ENCODE data around the gene CALCR. TPM values are rescaled to one million over a fixed set of nuclear protein-coding genes. Genes with fewer than 3 reads are reported as not detected.
A peak's percentile ranks its signal among the peaks of the same experiment; 100 is the strongest.
"Not testable (repeated sequence)": the region's sequence is repeated elsewhere in the genome, so short reads cannot be mapped to it uniquely, and the experiment has no call there.

CALCR gene
- total RNA-seq, 1 donor from 2014 or later, result 0.48 TPM

DNA sequence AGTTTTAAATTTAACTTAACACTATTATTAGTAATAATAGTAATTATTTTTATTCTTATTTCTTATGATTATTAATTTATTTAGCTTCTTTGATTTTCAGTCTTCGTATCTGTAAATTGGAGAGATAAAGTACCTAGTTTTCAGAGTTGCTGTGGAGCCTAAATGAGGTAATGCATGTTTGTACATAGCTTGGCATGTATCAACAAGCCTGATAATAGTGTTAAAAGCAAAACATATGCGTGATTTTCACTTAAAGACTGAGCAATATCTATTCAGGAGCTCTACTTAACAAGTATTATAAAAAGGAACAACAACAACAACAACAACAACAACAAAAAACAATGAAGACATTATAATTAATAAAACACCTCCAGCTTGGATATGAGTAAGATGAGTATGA lies 12.4 kb downstream of the CALCR start:
- DNase-seq (ENCODE audit: low spot score), result no peak

DNA sequence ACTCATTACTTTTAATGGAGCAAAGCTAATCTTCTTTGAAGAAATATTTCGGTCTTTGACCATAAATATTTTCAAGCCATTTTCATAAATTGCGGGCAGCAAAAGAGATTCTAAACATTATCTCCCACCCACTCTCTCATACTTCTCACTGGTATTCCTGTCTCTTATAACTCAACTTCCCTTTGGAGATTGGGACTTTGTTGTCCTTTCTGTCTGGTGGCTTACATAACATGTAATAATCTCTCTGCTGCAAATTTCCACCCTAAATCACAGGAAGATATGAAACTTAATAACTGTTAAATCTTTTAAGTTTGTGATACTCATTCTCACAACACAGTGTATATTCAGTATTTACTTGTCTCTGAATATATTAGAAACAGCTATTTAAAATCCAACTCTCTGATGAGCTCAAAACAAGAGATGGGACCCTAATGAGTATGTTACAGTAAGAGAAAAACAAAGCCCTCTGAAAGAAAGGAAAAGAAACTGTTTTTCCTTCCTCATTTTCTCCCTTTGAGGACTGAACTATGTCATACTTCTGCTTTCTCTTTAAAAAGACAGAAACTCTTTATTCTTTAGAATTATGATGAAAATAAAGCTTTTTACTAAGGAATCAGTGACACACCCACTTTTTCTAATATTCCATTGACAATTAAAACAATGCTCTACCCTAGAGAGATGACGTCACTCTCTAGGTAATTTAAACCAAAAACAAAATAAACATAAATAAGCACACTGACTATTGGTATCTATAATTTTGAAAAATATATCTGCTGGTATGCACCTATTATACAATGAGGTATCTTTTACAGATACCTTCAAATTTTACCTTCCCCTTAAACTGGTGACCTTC lies 14.7 kb downstream of the CALCR start:
- no peak for DNase-seq (ENCODE audit: low spot score)

DNA sequence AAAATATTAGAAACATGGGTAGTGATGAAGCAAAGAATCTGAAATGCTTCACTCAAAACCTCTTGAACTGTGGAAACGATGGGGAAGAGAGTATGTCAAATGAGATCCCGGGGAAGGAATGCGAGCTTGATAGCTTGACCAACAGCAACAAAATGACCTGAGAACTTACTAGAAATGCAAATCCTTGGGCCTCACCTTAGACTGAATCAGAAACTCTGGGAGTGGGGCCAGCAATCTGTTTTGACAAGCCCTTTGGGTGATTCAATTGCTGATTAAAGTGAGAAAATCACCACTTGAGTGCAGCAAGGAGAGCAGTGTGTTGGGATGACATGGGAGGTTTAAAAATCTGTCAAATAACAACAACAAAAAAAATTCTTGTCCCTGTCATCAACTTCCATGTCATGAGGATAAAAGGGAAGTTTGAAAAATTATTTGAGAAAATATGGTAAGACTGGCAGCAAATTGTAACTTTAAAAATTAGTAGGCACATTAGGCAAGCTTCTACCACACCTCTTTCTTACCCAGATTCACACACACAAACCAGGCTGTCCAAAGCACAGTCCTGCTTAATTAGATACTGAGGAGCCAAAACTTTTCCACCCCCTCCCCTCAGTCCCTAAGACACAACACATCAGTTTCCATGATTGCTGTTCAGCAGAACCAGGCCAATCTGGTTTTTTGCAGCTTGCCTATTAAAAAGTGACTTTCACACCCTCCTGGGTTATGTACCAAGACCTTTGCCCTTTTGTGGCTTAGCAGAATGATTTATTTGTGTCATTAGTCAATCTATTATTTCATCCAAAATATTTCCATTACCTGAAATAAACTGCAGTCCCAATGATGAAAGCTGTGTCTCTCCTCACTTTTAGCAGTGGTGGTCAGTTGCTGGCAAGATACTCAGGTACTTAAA lies 15.6 kb downstream of the CALCR start:
- DNase-seq (ENCODE audit: low spot score), result no peak

DNA sequence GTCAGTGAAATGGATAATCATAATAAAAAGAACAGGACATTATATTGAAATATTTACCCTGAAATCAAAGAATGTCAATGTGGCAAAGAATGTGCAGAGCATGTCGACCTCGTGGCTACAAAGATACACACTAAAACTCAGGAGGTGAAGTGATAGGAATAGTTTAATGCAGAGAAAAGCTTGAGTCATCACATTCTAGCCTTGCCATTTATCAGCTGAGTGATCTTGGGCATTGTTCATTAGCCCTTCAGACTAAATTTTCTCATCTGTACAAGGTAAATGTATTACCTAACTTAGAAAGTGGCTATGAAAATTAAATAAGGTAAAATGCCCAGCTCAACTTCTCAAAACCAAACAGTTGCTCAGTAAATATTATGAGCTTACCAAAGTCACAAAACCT lies 22.6 kb downstream of the CALCR start:
- no peak for DNase-seq (ENCODE audit: low spot score)

DNA sequence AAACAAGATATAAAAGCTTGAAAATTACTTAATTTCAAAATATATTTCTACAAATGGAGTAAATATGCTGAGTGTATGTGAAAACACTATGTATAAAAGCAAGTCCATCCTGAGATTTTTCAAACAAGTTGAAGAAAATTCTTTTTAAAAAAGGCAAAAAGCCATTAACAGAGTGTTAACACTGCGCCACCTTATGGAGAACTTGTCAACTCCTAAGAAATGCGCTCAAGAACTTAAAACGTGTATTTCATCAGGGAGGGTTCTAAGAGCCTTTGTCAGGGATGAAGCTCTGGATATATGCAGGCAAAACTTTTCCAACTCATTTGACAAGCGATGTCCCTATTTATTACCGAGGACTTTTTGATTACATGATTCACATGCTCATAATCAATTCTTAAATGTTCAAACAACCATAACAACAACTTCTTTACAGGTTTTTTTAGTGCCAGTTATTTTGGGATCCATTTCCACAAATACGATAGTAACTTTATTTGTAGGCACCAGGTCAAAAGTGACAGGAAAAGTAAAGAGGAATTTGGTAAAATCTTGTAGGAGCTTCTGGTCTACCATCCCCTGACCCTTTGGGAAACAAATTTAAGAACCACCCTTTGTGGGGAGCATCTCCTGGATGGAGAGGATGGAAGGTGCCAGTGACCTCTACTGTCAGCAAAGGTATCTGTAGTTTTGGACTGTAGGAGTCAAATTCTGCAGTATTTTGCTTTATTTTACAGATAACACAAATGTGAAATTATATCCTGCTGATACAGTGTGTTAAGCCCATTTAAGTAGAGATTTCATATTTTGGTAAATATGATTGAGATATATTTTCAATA lies 23.2 kb downstream of the CALCR start:
- DNase-seq (ENCODE audit: low spot score), result peak; percentile 37

DNA sequence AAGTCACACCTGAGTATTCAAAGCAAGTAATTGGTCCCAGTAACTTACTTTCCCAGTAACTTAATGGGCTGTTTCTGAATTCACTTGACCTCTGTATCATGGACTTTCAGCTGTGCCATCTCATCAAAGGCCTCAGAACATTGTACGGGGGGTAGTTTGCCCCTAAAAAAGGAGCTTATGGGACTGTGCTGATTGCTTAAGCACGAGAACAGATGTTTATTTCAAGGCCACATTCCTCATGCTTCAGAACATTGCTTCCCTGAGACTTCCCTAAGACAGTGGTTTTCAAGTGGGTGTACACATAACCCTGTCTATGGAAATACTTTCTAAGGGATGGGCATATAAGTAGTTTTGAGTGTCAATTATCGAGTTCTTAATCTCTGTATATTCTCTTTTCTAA lies 26.8 kb downstream of the CALCR start:
- DNase-seq (ENCODE audit: low spot score), result no peak

DNA sequence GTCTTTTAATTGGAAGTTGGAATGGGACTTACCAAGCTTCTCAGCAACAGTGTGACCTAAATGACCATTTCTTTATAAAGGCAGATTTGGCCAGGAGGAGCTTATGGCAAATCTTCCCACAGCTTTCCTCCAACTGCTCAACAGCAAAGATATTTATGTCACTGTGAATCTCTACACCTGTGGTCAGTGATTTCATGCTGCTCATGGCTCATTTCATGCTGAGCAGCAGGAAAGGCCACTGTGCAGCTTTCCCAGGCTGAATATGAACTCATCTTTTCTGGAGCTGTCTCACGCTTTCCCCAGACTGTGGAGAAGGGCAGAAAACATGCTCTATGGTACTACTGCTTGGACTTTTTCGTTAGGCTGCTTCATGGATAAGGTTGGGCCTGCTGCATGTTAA lies 29.8 kb downstream of the CALCR start:
- no peak for DNase-seq (ENCODE audit: low spot score)

DNA sequence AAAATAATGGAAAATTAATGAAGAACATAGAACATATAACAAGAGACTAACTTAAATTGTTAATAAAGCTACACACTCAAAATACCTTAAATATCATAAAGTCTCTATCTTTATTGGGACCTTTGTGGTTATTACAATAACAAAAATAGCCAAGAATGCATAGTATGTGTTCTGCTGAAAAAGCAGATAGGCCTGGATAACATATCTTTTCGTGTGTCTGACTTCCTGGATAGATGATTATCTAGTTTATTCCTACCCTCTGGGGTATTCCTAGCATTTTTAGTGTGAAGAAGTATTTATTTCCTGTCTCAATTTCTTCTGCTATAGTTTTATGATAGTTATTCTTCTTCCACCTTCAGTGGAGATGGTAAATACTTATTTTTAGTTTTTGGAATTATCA lies 36.5 kb downstream of the CALCR start:
- DNase-seq (ENCODE audit: low spot score), result no peak

DNA sequence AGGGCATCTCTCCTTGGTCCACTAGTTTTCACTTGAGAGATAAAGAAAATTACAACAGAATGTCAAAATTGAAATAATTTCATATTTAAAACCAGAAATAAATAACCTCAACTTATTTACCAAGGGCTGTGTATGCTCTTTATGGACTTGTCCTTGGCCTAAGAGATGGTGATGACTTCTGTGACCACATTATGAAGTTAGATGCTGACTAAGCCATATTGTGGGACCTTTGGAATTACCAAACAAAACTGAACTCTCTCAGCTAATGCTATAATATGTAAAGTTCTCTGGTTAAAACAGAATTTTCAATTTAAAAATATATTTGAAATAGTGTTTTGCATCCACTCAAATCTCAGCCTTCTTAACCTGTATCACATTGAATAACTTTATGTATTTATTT lies 38.9 kb downstream of the CALCR start:
- DNase-seq (ENCODE audit: low spot score), result no peak

DNA sequence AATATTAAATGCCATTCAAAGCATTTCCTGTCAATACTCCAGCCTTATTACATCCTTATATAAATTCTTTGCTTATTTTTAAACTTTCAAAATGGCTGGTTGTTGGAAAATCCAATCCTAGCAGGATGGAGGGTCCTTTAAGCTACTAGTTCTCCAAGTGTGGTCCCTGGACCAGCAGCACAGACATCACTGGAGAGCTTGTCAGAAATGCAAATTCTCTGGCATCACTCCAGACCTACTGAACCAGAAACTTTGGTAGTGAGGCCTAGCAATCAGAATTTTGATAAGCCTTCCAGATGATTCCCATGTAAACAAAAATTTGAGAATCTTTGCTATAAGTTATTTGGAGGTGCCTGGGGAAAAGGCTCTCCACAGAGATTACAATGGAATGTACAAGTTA lies 43.8 kb downstream of the CALCR start:
- no peak for DNase-seq (ENCODE audit: low spot score)

DNA sequence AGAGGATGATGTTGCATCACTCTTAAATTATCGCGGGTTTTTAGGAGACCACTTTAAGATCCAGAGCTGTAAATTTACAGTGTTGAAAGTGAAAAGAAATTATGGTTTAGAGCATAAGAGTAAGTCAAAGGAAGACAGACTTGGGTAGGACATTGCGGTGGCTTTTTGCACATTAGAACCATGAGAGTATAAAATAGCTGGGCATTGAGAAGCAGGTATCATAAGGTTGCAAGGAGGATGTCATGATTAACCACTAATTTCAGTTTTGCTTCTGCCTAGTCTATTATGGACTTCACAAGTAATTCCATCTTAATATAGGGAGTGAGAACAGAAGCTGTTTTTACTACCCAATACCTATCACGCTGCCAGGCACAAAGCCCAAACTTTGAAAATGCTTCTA lies 57.7 kb downstream of the CALCR start:
- DNase-seq (ENCODE audit: low spot score), result no peak

DNA sequence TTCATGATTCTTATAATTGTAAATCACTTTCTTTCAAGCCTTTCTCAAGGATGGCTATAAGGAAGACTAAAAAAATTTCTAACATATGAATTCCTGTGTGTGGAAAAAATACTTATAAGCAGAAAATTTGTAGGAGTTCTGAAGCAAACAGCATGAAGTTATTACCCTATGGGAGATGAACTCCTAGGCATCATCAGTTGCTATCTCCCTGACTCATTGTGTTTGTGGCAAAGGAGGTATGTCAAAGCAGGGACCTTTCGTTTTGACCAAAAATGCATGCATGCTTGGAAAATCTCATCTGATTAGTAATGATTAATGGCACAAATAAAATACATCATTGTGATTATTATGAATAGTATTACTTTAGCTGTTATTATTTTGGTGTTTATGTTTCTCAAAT lies 59.4 kb downstream of the CALCR start:
- DNase-seq (ENCODE audit: low spot score), result no peak

DNA sequence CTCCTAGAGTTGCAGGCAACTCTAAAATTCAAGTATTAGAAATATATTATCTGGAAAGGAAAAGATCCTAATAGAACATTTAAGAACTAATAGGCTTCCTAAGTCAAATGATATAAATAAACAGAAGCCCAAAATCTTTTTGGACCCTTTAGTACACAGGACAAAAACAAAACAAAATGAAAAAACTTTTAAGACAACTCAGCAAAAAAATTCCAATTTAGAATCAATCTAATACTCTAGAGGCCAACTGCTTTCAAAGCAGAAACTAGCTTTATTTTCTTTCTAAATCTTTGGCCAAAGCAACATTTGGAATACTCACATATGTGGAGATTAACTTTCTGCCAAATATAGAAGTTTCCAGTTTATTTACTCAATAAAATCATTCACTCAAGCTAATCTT lies 65.2 kb downstream of the CALCR start:
- DNase-seq (ENCODE audit: low spot score), result no peak

DNA sequence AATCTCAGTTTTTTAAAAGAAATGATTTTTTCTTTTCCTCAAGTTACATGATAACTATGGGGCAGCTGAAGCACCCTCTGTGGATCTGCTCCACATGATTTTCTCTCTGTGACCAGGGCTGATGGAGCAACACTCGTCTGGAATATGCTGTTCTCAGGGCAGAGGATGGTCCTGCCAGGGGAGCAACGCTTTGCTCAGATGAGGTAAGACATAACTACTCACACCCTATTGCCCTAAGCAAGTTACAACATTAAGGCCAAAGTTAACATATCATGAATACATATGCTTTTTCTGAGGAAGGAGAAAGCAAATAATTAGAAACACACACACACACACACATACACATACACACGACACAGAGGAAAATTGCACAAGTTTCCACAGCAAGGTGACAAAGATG lies 71.4 kb downstream of the CALCR start:
- DNase-seq (ENCODE audit: low spot score), result no peak

DNA sequence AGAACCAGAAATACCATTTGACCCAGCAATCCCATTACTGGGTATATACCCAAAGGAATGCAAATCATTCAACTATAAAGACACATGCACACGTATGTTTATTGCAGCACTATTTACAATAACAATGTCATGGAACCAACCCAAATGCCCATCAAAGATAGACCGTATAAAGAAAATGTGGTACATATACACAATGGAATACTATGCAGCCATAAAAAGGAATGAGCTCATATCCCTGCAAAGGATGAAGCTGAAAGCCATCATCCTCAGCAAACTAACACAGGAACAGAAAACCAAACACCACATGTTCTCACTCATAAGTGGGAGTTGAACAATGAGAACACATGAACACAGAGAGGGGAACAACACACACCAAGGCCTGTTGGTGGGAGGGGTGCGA lies 82.7 kb downstream of the CALCR start:
- DNase-seq (ENCODE audit: low spot score), result not testable (repeated sequence)

DNA sequence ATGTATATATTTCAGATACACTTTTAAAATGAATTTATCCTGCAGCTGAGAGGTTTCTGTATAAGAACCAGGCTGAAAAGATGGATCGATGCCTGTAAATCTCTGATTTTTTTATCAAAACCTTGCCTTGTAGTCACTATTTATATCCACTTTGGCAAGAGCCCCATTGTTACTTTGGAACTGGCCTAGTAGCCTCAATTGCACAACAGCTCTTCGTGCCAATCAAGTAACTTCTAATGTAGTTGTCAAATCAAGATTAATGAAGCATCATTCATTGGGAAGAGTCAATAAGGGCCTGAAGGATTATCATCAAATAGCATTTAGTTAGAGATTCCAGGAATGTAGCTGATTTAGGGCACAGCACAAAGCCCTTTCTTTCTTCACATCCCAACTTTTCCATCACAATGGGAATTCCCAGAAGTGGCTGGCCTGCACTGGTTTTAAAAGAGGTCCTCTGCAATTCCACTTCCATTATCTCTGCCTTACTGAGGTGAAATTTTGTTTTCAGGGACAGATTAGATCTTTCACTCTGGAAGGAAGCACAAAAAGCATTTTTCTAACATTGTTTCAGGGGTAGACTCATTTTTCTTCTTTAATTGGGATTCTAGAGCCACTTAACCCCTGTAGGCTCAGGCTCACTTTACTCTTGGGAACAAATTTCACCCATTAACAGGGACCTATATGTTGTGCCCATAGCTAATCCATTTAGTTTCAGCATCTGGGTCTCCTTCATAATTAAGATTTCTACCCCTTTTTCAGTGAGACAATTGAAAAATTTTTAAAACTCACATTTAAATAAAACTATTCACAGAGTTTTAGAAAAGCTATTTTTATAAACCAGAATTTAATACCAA lies 97.8 kb downstream of the CALCR start:
- DNase-seq (ENCODE audit: low spot score), result no peak

DNA sequence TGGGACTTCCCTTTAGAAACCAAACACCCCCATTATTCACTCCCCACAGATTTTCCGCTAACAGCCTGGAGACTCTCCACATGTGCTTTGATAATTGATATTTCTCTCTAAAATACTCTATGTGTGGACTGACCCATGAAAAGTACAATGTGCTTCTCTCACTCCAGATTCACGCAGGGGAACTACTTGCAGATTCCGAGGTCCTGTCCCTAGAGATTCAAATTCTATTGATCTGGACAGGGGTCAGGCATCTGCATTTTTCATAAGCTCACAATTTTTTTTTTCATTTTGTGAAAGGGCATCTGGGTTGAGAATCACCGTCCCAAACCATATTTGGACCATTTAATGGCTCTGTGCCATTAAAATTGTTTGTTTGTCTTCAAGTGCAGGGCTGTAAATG lies 98.7 kb downstream of the CALCR start:
- no peak for DNase-seq (ENCODE audit: low spot score)

DNA sequence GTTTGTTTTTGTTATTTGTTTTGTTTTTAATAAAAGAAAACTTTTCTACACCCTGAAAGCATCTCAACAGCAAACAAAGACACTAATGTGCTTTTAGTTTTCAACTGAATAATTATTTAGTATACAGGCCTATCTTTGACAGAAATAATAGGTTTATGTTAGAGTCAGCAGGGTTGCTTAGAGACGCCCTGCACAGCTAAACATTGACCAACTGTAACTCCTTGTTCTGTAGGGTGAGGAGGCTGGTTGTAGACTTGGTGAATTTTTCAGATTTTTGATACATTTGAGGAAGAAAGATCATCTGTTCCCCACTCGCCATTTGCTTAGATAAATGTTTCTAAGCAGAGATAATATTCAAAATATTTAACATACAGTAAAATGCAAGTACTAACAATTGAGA lies 103.1 kb downstream of the CALCR start:
- no peak for DNase-seq (ENCODE audit: low spot score)

DNA sequence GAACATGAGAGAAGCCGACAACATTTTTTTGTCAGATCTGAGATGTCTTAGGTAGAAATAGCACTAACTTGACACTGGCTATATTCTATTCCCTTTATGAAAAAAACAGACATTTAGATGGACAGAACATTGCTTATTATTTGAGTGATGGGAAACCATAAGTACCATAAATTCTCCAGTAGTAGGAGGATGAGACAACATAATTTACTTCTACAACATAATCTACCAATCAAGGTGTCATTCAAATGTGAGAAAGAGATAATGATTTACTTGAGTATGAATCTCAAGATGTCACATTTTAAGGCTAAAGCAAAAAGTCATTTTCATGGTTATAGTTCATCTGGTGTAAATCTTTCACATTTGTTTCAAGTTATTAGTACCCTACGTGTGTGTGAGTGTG lies 110.8 kb downstream of the CALCR start:
- DNase-seq (ENCODE audit: low spot score), result no peak

DNA sequence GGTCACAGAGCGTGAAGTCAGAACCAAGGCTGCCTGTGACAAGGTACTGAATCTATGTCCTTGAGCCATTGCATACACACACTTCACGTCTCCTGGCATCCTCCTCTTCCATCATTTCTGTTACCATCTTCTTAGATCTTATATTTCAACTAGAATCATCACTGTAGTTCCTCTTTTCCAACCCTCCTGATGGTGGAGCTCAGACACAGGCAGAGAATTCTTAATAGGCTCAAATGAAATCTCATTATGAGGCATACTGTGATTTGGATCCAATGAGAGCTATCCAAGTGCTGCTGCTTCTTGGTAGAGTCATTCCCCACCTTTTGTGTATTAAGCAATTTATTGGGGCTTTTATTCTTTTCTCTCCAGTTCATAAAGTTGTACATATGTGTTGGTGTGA lies 113.2 kb downstream of the CALCR start:
- DNase-seq (ENCODE audit: low spot score), result peak; percentile 10

DNA sequence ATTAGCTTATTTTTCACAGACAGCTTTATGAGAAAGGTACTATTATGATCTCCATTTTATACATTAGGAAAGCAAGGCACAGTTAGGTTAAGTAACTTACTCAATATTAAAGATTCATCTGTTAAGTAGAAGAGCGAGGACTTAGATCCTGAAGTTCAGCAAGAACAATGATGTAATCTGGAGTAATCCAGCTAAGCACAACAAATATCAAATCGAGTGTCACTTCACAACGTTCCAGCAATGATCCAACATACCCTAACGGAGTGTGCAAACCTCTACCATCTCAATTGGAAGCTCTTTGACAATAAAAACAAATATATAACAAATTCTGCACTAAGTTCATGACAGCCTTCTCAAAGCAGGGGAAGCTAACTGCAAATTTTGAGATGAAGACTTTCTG lies 121.3 kb downstream of the CALCR start:
- DNase-seq (ENCODE audit: low spot score), result no peak

All from umbilical cord (tissue), 2 donors.